DMS53 treated with DMSO at 0.1 percent for 48 hours (cell line): ENCODE measurements around the gene CDH1.
A peak's percentile ranks its signal among the peaks of the same experiment; 100 is the strongest.

Experiments
- DNase-seq: peaks from one replicate; lab custom pipeline; 2025; ENCODE audit not compliant: unreplicated experiment; lab: John Stamatoyannopoulos, UW

CDH1 gene

GRCh38 chr16:68759062-68759461, 22.0 kb downstream of the CDH1 start:
- DNase-seq = no peak

- DNase-seq = peak; percentile 86
Measured at GRCh38 chr16:68760671-68761275, 23.7 kb downstream of the CDH1 start.

- no peak for DNase-seq
Measured at GRCh38 chr16:68762996-68763756, 26.1 kb downstream of the CDH1 start.

GRCh38 chr16:68764862-68765261, 27.8 kb downstream of the CDH1 start:
- no peak for DNase-seq

GRCh38 chr16:68767581-68767980, 30.5 kb downstream of the CDH1 start:
- no peak for DNase-seq

GRCh38 chr16:68768175-68768574, 31.1 kb downstream of the CDH1 start:
- no peak for DNase-seq

- no peak for DNase-seq
Measured at GRCh38 chr16:68768771-68769170, 31.7 kb downstream of the CDH1 start.

GRCh38 chr16:68770671-68771070, 33.6 kb downstream of the CDH1 start:
- DNase-seq = no peak

- DNase-seq = no peak
Measured at GRCh38 chr16:68772030-68772681, 35.1 kb downstream of the CDH1 start.

GRCh38 chr16:68772871-68773270, 35.8 kb downstream of the CDH1 start:
- no peak for DNase-seq

GRCh38 chr16:68774982-68775634, 38.0 kb downstream of the CDH1 start:
- no peak for DNase-seq

- DNase-seq = no peak
Measured at GRCh38 chr16:68776821-68777485, 39.9 kb downstream of the CDH1 start.

GRCh38 chr16:68778551-68779231, 41.6 kb downstream of the CDH1 start:
- peak; percentile 78 for DNase-seq

- no peak for DNase-seq
Measured at GRCh38 chr16:68779891-68780290, 42.8 kb downstream of the CDH1 start.

- no peak for DNase-seq
Measured at GRCh38 chr16:68781784-68782183, 44.7 kb downstream of the CDH1 start.

GRCh38 chr16:68782198-68783174, 45.4 kb downstream of the CDH1 start:
- DNase-seq = no peak

- no peak for DNase-seq
Measured at GRCh38 chr16:68784226-68784625, 47.1 kb downstream of the CDH1 start.

- DNase-seq = no peak
Measured at GRCh38 chr16:68784721-68785120, 47.6 kb downstream of the CDH1 start.

- DNase-seq = no peak
Measured at GRCh38 chr16:68785715-68786114, 48.6 kb downstream of the CDH1 start.
